ENCODE results near the gene CLDN19.
"Not testable (repeated sequence)": the region's sequence is repeated elsewhere in the genome, so short reads cannot be mapped to it uniquely, and the experiment has no call there.

CLDN19 gene

GRCh38 chr1:42737257-42737656 is 2.8 kb downstream of the CLDN19 start:
- peak; percentile 53 for DNase-seq

- DNase-seq = no peak
Measured at GRCh38 chr1:42736571-42737200, 3.4 kb downstream of the CLDN19 start.

- peak; percentile 67 for DNase-seq
Measured at GRCh38 chr1:42736152-42736551, 3.9 kb downstream of the CLDN19 start.

- DNase-seq = no peak
Measured at GRCh38 chr1:42735477-42736105, 4.4 kb downstream of the CLDN19 start.

GRCh38 chr1:42735056-42735455 is 5.0 kb downstream of the CLDN19 start:
- DNase-seq = no peak

GRCh38 chr1:42734201-42735035 is 5.6 kb downstream of the CLDN19 start:
- no peak for DNase-seq

- DNase-seq = no peak
Measured at GRCh38 chr1:42733415-42734200, 6.4 kb downstream of the CLDN19 start.

GRCh38 chr1:42732126-42732680 is 7.8 kb downstream of the CLDN19 start:
- no peak for DNase-seq

GRCh38 chr1:42731585-42731984 is 8.5 kb downstream of the CLDN19 start:
- DNase-seq = no peak

- peak; percentile 43 for DNase-seq
Measured at GRCh38 chr1:42730988-42731387, 9.0 kb downstream of the CLDN19 start.

GRCh38 chr1:42730002-42730401 is 10.0 kb downstream of the CLDN19 start:
- DNase-seq = no peak

- not testable (repeated sequence) for DNase-seq
Measured at GRCh38 chr1:42725820-42726219, 14.2 kb downstream of the CLDN19 start.

GRCh38 chr1:42723511-42723910 is 16.5 kb downstream of the CLDN19 start:
- DNase-seq = no peak

GRCh38 chr1:42722403-42722802 is 17.6 kb downstream of the CLDN19 start:
- not testable (repeated sequence) for DNase-seq

- DNase-seq = no peak
Measured at GRCh38 chr1:42721926-42722325, 18.1 kb downstream of the CLDN19 start.

- no peak for DNase-seq
Measured at GRCh38 chr1:42720868-42721267, 19.2 kb downstream of the CLDN19 start.

GRCh38 chr1:42714441-42714840 is 25.6 kb downstream of the CLDN19 start:
- not testable (repeated sequence) for DNase-seq

- no peak for DNase-seq
Measured at GRCh38 chr1:42713293-42713692, 26.7 kb downstream of the CLDN19 start.

GRCh38 chr1:42712808-42713207 is 27.2 kb downstream of the CLDN19 start:
- DNase-seq = not testable (repeated sequence)

- DNase-seq = no peak
Measured at GRCh38 chr1:42703888-42704464, 36.1 kb downstream of the CLDN19 start.

- no peak for DNase-seq
Measured at GRCh38 chr1:42700006-42700405, 40.0 kb downstream of the CLDN19 start.

- DNase-seq = no peak
Measured at GRCh38 chr1:42698081-42698813, 41.8 kb downstream of the CLDN19 start.

Measured in hematopoietic multipotent progenitor cell treated with erythropoietin and hydrocortisone succinate and interleukin-3 and kit ligand, for 6 days (in vitro differentiated cells).